C4-2B (cell line): ENCODE results near the gene SLC34A3.

Experiments
- CTCF ChIP-seq: fragments of 450-650 bp; conservative IDR thresholded peaks from 2 replicates; pipeline ENCODE4 v1.5.1; 2017; ENCODE audit warnings: mild to moderate bottlenecking
- ZFX ChIP-seq: fragments of 450-650 bp; IDR thresholded peaks from 2 replicates; pipeline ENCODE4 v1.6.1; 2017

DNA sequence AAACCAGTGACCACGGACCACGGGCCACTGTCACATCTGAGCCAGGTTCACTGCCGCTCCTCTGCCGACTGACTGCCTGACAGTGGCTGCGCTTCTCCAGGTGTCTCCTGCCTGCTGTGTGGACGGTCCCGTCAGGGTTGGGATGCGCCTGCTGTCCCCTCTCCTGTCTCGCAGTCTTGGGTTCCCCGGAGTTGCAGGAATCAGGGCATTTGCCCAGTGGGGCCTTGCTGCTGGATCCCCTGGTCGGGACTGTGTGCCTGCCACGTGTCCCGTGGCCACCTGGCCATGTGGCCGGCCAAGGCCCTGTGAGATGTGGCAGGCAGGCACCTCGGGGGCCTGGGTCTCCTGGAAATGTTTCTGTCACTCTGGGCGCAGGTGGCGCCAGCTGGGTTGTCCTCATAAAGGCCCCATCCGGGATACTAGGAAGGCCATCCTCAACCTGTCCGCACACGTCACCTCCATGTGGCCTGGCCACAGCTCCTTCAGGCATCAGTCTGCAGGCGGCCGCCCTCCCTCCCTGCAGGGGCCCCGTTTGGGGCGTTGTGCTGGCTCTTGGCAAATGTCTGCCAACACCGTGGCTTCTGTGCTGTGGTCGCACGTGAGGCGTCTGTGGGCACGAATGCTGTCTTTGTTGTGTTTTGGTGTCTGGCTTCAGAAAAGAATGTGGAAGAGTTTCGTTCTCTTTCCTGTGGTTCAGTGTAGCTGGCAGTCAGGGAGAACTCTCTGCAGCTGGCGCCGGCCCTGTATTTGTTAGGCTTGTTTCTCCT lies 40.4 kb downstream of the SLC34A3 start:
- TF ChIP-seq CTCF (no peak), ZFX (no peak)
